Fibroblast of pulmonary artery (primary cell): ENCODE measurements around the gene PMM1.

Experiments used
- DNase-seq: peaks from one replicate; pipeline ENCODE4 v3.0.0-alpha.2; 2010; ENCODE audit warnings: low read depth
- H3K4me3 ChIP-seq: replicated peaks from 2 replicates; pipeline ENCODE4 v1.5.1; 2011; ENCODE audit warnings: low read depth, mild to moderate bottlenecking, control low read depth, low read length, moderate library complexity
- TF ChIP-seq, protein P1 (sequence below): IDR thresholded peaks from 2 replicates; pipeline ENCODE4 v1.5.1; 2011; ENCODE audit warnings: mild to moderate bottlenecking, control low read depth, low read length, inconsistent platforms; ENCODE audit errors: missing control alignments

PMM1 gene

DNA sequence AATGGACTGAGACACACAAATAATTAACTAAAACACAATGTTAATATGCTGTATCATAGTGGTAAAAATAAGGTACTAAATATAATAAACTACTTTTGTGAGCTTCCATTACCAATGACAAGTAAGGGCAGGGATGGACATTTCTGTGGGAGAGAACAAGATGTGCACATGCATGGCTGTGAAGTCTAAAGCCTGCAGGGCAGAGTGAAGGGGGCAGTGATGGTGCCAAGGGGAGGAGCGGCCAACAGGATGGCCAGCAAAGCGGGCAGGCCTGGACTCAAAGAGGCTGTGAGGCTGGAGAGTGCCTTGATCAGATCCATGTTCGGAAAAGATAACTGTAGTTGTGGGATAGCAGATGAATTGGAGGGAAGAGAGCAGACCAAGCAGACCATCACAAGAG, 18.7 kb upstream of the PMM1 start:
- H3K4me3 ChIP-seq, result no peak overlapping the region
- DNase-seq, result no peak
- TF ChIP-seq, protein P1, sequence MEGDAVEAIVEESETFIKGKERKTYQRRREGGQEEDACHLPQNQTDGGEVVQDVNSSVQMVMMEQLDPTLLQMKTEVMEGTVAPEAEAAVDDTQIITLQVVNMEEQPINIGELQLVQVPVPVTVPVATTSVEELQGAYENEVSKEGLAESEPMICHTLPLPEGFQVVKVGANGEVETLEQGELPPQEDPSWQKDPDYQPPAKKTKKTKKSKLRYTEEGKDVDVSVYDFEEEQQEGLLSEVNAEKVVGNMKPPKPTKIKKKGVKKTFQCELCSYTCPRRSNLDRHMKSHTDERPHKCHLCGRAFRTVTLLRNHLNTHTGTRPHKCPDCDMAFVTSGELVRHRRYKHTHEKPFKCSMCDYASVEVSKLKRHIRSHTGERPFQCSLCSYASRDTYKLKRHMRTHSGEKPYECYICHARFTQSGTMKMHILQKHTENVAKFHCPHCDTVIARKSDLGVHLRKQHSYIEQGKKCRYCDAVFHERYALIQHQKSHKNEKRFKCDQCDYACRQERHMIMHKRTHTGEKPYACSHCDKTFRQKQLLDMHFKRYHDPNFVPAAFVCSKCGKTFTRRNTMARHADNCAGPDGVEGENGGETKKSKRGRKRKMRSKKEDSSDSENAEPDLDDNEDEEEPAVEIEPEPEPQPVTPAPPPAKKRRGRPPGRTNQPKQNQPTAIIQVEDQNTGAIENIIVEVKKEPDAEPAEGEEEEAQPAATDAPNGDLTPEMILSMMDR, result no peak

DNA sequence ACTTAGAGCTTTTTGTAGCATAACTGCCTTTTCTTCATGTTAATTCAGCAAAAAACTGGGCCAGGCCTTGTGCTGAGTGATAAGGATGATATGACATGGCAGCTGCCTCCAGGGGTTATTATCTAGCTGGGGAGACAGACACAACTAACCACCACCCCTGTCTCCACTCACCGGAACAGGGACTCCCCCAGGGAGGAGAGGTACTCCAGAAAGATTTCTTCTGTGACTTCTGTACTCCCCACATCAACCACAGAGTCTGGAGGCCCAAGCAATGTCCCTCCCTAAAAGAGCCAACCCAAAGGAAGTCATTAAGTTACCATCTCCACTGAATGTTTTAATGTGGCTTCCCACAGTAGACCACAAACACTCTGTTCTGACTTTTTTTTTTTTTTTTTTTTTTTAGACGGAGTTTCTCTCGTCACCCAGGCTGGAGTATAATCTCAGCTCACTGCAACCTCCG, 14.3 kb upstream of the PMM1 start:
- TF ChIP-seq, protein P1, result no peak
- no peak overlapping the region for H3K4me3 ChIP-seq
- no peak for DNase-seq

DNA sequence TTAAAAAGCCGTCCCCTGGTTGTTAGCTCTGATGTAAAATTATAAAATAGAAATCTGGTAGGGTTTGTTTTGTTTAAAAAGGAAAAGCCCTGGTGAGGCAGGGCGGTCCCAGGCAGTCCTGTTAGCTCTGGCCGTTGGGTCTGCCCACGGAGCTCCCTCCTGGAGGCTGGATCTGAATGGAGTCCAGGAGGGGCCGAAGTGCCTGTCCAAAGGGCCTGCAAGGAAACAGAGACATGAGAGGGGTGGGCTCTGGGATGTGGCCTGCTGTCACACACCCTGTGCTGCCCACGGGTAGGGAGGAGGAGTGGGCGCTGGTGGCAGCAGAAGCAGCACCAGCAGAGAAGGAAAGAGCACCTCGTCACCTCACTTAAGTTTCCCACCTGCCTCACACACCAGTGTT, 11.3 kb upstream of the PMM1 start:
- TF ChIP-seq, protein P1, result no peak
- no peak for DNase-seq
- no peak overlapping the region for H3K4me3 ChIP-seq

DNA sequence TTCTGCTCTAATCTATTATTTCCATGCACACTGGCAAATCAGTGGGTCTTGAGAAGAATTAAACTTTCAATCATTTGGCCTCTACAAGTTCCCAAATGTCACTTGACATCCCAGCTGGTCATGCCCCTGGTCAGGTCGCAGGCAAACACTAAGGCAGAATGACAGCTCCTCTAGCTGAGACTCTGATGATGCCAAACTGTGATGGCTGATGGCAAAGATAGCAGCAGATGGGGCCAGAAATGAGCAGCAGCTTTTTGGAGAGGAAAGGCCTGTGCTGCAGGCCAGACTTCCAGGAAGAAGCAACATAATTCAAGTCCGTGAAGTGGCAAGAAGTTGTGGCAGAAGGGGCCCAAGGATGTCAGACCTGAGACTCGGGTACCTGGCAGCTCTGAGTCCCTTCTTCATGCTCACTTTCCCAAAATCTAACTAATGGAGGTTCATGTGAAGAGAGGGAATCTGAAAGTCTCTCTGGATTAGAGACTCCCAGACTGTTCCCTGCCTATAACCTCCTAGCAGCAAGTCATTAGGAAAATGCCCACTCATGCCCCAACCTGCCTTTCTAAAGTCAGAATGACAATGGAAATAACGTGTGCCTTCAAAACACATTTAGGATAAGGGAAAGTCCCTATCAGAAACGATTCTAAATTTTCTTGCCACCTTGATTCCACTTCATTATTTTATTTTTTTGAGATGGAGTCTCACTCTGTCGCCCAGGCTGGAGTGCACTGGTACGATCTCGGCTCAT, 9.4 kb upstream of the PMM1 start:
- TF ChIP-seq, protein P1, result no peak
- DNase-seq, result no peak
- H3K4me3 ChIP-seq, result no peak overlapping the region

DNA sequence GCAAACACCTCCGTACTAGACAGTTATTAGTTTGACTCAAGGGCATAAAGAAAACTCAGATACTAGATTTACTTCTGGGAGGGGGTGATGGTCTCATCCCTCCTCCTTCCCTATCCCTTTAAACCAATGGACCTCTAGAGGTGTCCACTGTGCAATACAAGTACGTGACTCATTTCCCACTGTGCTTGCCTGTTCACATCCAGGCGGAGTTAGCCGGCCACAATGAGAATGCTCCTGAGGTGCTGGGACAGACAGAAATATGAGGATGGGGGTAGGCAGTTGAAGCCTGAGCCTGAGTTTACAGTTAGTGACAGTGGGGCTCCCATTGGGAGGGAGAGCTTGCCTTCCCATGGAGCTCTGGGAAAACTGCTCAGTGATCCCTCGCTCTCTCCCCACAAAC, 8.4 kb upstream of the PMM1 start:
- TF ChIP-seq, protein P1, result peak; percentile 29
- peak; percentile 77 for DNase-seq
- no peak overlapping the region for H3K4me3 ChIP-seq

DNA sequence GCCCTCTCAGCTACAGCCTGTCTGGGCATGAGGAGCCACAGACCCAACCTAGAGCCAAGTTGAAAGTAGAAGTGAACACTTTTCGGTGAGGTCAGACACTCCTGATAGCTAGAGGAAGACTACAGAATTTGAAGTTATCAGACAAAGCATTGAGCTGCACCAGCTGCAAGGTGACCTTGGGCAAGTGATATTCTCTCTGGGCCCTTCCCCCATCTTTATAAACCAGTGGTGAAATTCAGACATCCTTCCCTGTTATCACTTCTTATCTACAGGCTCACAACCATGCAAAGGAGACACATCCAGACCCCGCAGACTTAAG, 8.0 kb upstream of the PMM1 start:
- no peak overlapping the region for H3K4me3 ChIP-seq
- no peak for DNase-seq
- TF ChIP-seq, protein P1, result no peak

DNA sequence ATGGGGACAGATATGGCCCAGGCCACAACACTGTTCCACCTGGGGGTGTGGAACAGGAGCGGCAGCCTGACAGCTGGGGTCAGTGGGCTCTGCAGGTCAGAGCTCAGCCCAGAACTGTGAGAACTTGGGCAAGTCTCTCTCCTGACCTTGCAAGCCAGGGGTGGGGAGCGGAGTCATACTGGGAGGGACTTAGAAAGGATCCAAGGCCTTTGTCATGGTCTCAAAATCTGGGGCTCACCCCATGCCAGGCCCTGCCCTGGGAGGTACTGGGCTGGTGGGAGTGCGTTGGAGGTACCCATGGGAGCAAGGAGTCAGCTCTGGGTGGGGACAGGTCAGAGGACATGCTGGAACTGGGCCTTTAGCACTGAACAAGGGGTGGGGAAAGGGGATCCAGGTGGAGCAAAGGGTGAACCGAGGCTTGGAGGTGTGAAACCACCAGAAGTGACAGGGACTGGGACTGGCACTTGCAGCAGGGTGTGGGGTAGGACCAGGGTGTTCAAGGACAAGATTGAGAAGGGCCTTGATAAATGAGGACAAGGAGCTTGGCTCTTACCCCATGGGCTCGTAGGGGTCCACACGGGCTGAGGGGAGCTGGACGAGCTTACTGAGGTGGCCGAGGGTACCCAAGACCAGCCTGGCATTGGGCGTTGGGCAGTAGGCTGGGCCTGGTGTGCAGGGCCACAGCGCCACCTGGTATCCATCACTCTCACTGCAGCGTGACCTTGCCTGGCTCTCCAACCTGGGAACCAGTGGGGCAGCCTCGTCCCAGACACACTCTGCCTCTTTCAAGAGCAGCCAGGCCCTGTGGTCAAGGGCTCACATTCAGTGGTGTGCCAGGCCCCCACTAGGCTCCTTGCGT, 7.4 kb upstream of the PMM1 start:
- H3K4me3 ChIP-seq, result no peak overlapping the region
- TF ChIP-seq, protein P1, result peak; percentile 80
- DNase-seq, result peak; percentile 68
